TTC549 (cell line): ENCODE results near the gene AQP6.

ENCODE experiments used
- FAIRE-seq: peaks from 2 replicates; lab custom pipeline; 2012; peaks lifted over from hg19 to GRCh38; lab: Jason Lieb, UNC

AQP6 gene

DNA sequence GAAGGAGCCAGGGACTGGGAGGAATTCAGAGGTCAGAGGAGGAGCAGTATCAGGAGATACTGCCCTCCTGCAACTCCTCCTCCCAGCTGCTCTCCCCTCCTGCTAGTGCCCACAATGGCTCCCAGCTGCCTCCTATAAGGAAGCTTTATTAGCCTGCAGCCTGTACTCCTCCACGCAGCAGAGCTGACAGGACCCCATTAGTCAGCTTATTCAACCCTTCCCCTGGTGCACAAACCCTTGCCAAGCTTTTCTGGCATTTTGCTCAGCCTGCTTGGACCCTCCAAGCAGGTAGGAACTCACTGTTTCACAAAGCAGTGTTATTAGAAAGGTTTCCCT, 29.2 kb upstream of the AQP6 start:
- FAIRE-seq = no peak

DNA sequence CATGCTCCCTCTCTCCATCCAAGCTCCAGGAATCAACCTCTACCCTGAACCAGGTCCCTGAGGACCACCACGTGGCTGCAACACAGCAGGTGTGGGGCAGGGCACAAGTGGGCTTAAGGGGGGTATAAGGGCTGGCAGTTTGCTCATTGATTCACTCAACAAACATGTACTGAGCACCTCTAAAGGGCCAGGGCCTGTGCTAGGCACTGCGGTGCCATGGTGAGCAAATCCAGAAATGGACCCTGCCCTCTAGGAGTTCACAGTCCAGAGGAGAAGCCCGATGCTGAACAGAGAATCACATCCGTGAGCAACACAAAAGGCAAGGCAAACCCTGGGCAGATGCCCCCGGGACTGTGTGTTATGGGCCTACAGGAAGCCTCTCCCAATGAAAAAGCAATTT, 28.7 kb upstream of the AQP6 start:
- FAIRE-seq = no peak

DNA sequence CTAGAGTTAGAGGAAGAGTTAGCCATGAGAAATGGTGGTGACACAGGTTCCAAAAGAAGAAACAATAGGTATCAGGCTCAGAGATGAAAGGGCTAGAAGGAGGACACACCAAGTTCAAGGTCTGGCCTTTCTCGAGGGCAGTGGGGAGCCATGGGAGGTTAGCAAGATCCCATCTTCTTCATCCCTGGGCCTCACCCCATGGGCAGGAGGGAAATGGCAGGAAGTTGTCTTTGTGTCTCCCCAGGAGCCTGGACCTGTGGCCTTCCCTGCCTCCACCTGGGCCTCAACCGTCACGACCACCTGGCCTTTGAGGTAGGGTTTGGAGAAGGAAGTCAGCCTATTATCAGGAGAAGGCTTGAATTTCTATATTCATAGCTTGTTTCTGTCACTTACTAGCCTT, 28.0 kb upstream of the AQP6 start:
- no peak for FAIRE-seq

DNA sequence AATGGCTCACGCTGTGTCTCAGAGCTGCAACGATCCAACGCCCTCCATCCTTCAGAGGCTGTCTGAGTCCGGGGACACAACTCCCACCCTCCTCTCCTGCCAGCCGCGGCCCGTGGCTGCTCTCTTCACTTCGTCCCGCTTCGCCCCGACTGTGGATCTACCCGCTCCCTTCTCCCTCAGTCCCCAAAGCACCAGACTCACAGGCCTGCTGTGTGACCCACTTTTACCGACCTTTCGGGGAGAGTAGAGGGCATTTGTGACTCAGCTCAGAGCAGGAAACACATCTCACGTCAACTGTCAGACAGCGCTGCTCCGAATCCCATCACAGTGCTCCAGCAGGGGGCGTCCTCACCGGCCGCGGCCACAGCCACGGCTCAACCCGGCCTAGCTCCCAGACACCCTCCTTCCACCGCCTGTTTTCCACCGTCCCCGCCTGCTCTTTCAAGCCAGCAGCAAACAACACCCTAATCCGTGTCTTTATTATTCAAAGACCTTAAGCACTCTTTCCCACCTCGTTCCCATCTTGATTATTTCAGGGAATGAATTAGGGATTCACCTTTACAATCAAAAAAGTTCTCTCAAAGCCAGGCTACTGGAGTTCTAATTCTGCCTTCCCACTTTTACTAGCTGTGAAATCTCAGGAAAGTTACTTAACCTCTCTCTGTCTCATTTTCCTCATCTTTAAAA, 27.2 kb upstream of the AQP6 start:
- no peak for FAIRE-seq

DNA sequence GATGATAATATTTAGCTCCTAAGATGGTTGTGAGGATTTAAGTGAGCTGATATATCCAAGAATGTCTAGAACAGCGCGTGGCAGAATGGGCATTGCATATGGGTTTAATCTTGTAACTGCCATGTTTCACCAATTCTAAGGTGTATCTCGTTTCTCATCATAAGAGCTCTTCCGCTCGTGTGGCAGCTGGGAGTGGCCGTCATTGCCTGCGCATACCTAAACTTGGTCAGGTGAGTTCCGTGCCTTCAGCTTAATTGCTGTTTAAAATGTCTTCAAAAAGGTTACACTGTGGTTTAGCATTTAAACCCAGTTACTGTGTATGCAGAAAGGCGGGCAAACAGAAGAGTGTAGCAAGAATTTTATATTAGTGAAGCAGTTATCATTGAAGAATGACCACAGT, 26.7 kb upstream of the AQP6 start:
- no peak for FAIRE-seq

- no peak for FAIRE-seq
Measured at GRCh38 chr12:49946497-49946896, 26.2 kb upstream of the AQP6 start.

GRCh38 chr12:49947593-49948226, 25.0 kb upstream of the AQP6 start:
- no peak for FAIRE-seq

DNA sequence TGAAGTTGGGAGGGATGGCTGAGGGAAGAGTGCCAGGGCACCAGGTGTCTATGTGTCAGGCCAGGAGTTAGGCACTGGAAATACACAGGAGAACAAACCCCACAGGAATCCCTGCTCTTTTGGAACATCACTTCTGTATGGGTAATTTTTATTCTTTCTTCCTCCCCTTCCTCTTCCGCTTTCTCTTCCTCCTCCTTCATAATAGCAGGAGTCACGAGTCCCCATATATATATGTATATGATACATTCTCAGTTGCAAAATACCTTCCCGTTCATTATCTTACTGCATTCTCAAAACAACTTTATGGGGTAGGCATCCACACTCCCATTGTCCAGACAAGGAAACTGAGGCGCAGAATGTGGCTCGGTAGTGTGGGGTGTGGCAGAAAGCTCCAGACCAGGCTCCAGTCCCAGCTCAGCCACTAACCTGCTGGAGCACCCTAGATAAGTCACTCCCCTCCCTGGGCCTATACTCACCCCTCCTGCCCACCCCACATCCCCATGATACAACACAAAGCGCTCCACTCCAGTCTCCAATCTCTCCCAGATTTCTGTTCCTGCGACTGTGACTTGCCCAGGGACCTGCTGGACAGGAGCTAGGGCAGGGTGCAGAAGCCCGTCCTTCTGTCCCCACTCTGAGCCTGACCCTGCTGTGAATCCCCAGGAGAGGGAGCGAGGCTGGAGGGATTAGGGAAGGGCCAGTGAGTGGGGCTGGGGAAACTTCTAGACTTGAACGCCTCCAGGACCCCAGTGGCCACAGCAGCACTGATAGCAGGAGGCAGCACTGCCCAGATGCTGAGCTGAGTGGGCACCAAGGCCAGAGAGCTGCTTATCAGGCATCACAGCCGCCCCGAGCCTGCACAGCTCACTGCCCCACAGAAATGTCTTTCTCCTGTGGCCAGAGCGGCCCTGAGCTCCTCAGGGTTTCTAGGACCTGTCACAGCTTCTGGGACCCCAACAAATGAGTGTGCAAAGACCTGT, 23.6 kb upstream of the AQP6 start:
- FAIRE-seq = no peak

DNA sequence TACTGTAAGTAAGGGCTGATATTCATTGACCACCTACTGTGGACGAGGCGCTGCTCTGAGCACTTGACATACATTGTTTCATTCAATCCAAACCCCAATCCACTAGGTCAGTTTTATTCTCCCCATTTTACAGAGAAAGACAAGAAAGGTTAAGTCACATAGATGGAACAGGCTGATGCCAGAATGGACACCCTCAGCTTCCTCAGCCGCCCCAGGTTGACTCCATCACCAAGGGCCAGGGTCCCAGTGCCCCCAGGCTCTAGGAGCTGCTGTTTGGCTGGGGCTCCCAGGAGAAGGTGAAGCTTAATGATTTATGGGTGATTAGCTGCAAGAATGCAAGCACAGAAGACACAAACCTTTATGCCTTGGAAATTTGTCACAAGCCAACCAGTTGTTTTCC, 22.9 kb upstream of the AQP6 start:
- no peak for FAIRE-seq

- FAIRE-seq = no peak
Measured at GRCh38 chr12:49950273-49951251, 22.2 kb upstream of the AQP6 start, which contains the start of gene AQP2. AQP2 (plus strand) TSS chr12:49950737; CDS start chr12:49950831, 94 bp downstream.

- FAIRE-seq = no peak
Measured at GRCh38 chr12:49951411-49952240, 21.1 kb upstream of the AQP6 start.

GRCh38 chr12:49952391-49953055, 20.2 kb upstream of the AQP6 start:
- FAIRE-seq = no peak

DNA sequence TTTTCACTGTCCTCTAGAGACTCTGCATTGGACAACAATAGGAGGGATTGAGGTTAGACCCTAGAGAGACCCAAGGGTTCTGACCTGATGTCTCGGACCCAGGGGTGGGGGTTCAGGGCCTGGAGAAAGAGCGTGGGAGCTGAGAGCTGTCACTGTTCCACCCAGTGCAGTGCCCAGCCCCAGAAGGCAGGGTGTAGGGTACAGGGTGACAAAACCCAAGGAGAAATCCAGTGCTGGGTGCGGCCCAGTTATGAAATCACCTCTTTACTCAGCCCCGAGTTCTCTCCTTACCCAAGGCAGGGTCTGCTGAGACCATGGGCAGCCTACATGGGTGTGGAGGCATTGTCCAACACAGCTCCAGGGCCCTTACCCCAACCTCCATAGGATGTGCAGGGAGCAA, 19.6 kb upstream of the AQP6 start:
- no peak for FAIRE-seq

DNA sequence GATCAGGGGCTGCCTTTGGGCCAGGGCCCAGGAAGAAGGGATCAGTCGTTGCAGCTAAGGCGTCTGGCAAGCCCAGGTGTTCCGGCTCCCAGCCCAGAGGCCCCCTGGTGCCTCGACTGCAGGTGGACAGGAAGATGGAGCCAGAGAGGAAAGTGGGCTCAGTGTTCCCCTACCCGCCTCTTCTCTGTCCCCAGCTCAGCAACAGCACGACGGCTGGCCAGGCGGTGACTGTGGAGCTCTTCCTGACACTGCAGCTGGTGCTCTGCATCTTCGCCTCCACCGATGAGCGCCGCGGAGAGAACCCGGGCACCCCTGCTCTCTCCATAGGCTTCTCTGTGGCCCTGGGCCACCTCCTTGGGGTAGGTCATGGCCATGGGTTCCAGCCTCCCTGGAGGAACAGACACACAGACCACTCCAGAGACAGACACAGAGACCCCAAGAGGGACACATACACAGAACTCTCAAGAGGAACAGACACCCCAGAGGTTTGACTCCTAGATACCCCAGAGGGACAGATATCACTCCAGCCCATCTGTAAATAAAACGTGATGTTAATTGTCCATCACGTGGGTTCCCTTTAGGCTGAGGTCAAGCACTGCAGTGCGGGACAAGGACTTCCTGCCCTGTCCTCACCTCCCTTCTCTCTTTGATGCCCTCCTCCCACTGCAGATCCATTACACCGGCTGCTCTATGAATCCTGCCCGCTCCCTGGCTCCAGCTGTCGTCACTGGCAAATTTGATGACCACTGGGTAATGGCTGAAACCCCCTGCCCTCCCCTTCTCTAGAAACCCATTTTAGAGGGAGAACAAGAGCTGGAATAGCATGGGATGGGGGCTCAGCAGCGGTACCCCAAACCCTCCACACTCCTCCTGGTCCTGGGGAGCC, 18.5 kb upstream of the AQP6 start:
- FAIRE-seq = no peak

DNA sequence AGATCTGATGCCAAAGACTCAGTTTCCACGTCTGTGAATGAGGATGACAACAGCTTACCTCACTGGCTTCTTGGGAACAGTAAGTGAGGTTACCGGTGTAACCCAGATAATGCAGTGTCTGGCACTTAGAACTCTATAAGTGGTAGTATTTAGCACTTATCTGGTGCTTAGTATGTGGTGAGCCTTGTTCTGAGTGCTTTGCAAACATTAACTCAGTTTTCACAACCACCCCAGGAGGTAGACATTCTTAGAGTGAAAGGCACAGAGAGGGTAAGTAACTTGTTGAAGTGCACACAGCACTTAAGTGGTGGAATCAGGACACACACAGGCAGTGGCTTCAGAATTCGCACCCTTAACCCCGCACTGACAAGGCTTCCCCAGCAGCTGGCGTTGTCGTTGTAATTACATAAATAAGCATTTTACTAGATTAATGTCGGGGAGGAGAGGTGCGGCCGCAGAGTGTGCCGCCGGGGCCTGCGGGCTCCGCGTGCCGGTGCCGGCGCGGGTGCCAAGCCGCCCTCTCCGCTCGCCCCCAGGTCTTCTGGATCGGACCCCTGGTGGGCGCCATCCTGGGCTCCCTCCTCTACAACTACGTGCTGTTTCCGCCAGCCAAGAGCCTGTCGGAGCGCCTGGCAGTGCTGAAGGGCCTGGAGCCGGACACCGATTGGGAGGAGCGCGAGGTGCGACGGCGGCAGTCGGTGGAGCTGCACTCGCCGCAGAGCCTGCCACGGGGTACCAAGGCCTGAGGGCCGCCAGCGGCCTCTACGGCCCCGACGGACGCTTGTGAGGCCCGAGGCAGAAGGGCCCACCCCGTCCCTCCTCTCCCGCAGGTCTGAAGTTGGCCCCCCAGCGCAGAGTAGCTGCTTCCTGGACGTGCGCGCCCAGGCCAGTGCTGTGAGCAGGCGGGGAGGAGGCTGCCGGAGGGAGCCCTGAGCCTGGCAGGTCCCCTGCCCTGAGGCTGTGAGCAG, 17.6 kb upstream of the AQP6 start:
- FAIRE-seq = no peak

- FAIRE-seq = no peak
Measured at GRCh38 chr12:49955899-49956662, 16.7 kb upstream of the AQP6 start.
